TTC549 (cell line): ENCODE results near the gene SEMA6D.

Experiments
- FAIRE-seq: peaks from 2 replicates; lab custom pipeline; 2012; peaks lifted over from hg19 to GRCh38; lab: Jason Lieb, UNC

The SEMA6D gene

GRCh38 chr15:47743886-47744285 lies 26.6 kb downstream of the SEMA6D start:
- no peak for FAIRE-seq

DNA sequence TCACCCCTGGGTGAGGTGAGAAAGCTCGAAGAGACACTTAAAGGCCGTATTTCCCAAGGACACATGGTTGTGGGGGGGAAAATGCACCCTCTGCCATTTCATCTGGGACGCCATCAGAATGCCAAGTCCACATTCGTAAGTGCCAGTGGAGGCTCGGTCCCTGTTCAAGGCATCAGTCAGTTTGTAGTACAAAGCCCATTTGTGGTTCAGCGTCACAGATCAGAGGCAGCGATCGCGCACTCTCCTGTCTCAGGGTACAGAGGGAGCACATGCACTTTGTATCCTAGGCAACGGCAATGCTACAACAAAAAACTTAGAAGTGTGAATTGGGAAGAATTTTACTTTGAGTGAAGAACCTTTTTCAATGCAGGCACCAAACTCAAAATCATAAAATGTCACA lies 27.2 kb downstream of the SEMA6D start:
- FAIRE-seq, result no peak

GRCh38 chr15:47744973-47745372 lies 27.7 kb downstream of the SEMA6D start:
- FAIRE-seq, result no peak

GRCh38 chr15:47746516-47746915 lies 29.2 kb downstream of the SEMA6D start:
- FAIRE-seq, result no peak

- no peak for FAIRE-seq
Observed at GRCh38 chr15:47750030-47750739, 32.9 kb downstream of the SEMA6D start.

DNA sequence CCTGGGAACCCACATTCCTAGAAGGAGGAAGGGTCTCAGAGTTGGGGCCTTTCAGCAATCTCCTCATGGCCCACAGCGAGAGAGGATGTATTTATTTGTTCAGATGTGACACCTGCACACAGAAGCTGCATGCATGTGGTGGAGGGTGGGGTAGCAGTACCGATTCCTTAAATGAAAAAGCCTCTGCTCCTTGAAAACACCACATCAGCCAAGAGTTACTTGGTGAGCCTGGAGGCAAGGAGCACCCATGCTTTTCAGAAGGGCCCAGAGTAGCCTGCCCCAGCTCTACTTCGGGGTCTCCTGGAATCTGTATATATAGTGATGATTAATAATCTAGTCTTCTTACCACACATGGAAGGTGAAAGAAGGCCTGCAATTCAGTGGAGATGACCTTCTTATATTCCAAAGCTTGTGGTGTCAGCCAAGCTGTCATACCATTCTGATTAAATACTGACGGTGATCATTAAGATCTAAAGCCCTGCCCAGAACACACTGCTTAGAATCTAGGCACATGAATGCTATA lies 33.5 kb downstream of the SEMA6D start:
- no peak for FAIRE-seq

GRCh38 chr15:47753591-47753990 lies 36.3 kb downstream of the SEMA6D start:
- FAIRE-seq, result no peak

DNA sequence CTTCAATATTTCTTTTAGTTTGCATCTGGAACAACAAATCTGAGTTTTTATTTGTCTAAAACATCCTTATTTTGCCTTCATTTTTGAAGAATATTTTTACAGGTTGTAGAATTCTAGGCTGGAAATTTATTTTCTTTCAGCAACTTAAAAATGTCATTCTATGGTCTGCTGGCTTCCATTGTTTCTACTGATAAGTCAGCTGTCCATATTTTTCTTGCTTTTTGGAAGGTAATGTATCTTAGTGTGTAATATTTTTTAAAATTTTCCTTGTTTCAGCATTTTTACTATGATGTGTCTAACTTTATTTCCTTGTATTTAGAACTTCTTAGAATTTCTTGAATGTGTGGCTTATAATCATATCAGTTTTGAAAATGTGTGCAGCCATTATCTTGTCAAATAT lies 37.0 kb downstream of the SEMA6D start:
- FAIRE-seq, result no peak

DNA sequence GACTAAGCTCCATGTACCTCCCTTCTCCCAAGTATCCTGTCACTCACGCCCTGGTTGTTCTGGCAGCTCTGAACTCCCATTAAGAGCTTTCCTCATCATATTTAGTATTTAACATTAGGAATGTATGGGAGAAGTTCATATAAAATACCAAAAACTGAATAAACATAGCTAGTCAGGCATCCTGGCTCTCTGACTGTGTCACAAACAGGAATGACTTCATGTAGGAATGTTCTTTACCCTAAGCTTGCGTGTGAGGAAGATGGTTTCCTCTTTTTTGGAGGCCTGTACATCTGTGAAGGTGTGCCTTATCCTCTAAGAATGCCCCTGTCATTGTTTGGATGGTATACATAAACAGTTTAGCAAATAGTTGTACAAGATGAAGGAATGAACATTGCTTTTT lies 38.6 kb downstream of the SEMA6D start:
- FAIRE-seq, result no peak

DNA sequence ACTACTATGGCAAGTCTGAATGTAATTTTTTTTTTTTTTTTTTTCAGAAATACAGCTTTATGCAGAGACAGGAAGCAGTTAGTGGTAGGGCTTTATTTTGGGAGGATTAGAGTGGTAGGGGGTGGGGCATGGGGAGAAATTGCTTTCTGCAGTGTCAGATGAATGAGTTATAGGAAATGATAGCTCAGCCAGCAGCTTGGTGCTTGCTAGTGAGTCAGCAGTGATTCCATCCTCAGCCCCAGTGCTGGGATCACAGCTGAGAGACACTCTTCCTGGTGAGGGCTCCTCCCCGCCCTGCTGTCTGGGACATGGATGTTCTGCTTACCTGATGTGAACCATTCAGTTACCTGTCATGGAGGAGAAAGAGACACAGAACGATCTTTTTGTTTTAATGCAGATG lies 39.6 kb downstream of the SEMA6D start:
- no peak for FAIRE-seq

- FAIRE-seq, result no peak
Observed at GRCh38 chr15:47757331-47757730, 40.0 kb downstream of the SEMA6D start.

- no peak for FAIRE-seq
Observed at GRCh38 chr15:47762621-47763020, 45.3 kb downstream of the SEMA6D start.

DNA sequence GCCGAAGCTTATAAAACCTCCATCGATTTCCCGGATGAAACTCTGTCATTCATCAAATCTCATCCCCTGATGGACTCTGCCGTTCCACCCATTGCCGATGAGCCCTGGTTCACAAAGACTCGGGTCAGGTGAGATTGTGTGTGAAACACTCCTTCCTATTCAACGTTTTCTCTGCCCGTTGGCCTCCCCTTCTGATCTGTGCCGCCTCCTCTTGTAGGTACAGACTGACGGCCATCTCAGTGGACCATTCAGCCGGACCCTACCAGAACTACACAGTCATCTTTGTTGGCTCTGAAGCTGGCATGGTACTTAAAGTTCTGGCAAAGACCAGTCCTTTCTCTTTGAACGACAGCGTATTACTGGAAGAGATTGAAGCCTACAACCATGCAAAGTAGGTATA lies 47.4 kb downstream of the SEMA6D start:
- FAIRE-seq, result no peak

- FAIRE-seq, result no peak
Observed at GRCh38 chr15:47766406-47766805, 49.1 kb downstream of the SEMA6D start.

GRCh38 chr15:47767035-47767434 lies 49.7 kb downstream of the SEMA6D start:
- FAIRE-seq, result no peak

- FAIRE-seq, result no peak
Observed at GRCh38 chr15:47768735-47769134, 51.4 kb downstream of the SEMA6D start.

DNA sequence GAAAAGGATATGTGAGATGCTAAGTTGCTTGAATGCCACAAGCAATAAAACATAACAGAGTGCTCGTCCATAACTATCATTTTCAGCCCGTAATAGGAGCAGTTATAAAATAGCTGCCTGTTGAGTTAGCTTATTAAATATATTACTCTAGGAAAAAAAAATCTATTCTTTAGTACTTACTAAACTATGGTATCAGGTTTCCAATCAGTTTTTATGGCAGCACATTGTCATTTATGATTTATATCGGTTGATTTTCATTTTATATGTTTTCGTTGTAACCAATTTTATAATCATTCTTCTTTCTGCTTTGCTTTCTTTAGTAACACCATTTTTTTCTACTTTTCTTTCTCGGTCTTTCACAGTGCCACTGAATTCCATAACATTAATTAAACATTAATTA lies 51.9 kb downstream of the SEMA6D start:
- FAIRE-seq, result no peak

GRCh38 chr15:47773143-47773542 lies 55.8 kb downstream of the SEMA6D start:
- no peak for FAIRE-seq

- FAIRE-seq, result no peak
Observed at GRCh38 chr15:47778263-47778770, 61.0 kb downstream of the SEMA6D start.

GRCh38 chr15:47780971-47781370 lies 63.7 kb downstream of the SEMA6D start:
- no peak for FAIRE-seq

- no peak for FAIRE-seq
Observed at GRCh38 chr15:47781527-47781926, 64.2 kb downstream of the SEMA6D start.

GRCh38 chr15:47784820-47785219 lies 67.5 kb downstream of the SEMA6D start:
- FAIRE-seq, result no peak

DNA sequence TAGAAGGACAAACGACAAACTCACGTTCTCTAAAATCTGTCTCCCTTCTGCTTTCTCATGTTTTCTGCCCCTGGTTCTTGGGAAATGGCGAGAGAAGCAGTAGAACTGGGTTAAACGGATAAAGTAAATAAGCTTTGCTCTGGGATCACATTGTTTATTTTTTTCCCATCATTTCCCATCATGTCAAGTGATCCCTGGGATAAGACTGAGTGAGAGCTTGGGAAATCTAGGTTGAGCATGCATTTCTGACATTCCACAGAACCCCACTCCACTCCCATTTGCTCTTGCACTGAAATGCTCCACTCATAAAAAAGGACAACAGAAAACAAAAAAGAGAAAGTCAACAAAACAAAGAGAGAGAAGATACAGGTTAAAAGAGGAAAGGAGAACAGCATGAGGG lies 69.1 kb downstream of the SEMA6D start:
- FAIRE-seq, result no peak

DNA sequence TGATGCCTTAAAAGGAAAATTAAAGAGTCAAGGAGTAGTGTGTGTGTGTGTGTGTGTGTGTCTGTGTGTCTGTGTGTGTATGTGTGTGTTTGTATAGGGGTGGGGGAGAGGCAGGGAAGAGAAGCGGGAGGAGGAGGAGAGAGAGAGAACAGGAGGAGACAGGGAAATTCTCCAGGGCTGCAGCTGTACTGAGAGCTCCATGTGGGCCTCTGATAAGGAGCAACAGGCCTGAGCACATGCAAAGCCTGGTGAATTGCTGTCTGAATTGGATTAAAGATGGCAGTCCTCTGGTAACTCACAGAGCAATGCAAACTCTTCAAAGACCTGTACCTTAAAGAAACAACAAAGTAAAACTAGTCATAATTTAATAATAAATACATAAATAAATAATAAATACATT lies 70.6 kb downstream of the SEMA6D start:
- FAIRE-seq, result no peak
